B cell (primary cell): Measurements from ENCODE around the gene NIT2.

Experiments used
- CTCF ChIP-seq: fragments of 200-600 bp; IDR thresholded peaks from one replicate; pipeline ENCODE4 v1.8.0; 2022; ENCODE audit warnings: antibody characterized with exemption, mild to moderate bottlenecking
- EZH2 ChIP-seq: IDR thresholded peaks from 2 replicates; pipeline ENCODE4 v1.6.1; 2012; ENCODE audit warnings: borderline replicate concordance, low read depth, mild to moderate bottlenecking, moderate library complexity, low read length; ENCODE audit not compliant: insufficient read depth, poor library complexity, severe bottlenecking

GRCh38 chr3:100368441-100368840 is 33.9 kb downstream of the NIT2 start:
- TF ChIP-seq EZH2: no peak
- no peak for TF ChIP-seq CTCF
